ENCODE measurements around the gene PLXNB2.
"Not testable (repeated sequence)": the region's sequence is repeated elsewhere in the genome, so short reads cannot be mapped to it uniquely, and the experiment has no call there.

The PLXNB2 gene

GRCh38 chr22:50325444-50326224 is 18.2 kb upstream of the PLXNB2 start:
- no peak for DNase-seq

GRCh38 chr22:50323900-50324299 is 16.5 kb upstream of the PLXNB2 start:
- no peak for DNase-seq

DNA sequence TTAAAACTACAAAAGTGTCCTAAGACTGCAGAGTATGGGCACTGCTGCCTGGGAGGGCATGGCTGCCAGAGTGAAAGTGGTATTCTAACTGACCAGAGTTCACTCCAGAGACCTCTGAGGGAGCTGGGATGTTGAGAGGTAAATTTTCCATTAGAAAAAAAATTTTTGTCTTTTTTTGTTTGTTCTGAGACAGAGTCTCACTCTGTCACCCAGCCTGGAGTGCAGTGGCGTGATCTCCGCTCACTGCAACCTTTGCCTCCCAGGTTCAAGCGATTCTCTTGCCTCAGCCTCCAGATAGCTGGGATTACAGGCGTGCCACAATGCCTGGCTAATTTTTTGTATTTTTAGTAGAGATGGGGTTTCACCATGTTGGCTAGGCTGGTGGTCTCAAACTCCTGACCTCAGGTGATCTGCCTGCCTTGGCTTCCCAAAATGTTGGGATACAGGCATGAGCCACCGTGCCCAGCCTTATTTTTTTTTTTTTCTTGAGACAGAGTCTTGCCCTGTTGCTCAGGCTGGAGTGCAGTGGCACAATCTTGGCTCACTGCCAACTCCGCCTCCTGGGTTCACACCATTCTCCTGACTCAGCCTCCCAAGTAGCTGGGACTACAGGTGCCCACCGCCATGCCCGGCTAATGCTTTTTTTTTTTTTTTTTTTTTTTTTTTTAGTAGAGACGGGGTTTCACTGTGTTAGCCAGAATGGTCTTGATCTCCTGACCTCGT is 15.1 kb upstream of the PLXNB2 start:
- not testable (repeated sequence) for DNase-seq

- no peak for DNase-seq
Measured at GRCh38 chr22:50320671-50321325, 13.4 kb upstream of the PLXNB2 start.

DNA sequence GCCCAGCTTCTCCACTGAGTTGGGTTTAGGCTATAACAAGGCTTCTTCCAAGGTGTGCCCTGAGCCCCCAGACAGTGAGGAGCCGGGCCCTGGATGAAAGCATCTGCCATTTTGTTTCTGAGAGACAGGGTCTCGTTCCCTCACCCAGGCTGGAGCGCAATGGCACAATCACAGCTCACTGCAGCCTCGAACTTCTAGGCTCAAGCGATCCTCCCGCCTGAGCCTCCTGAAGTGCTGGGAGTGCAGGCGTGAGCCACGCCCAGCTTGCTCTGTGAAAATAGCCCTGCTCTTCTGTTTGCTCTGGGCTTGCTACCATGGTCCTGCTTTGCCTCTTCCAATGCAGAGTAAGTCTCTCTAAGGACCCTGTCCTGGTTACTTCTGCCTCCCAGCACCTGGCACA is 12.7 kb upstream of the PLXNB2 start:
- no peak for DNase-seq

- no peak for DNase-seq
Measured at GRCh38 chr22:50319503-50319951, 12.1 kb upstream of the PLXNB2 start.

GRCh38 chr22:50318698-50319411 is 11.4 kb upstream of the PLXNB2 start:
- no peak for DNase-seq

DNA sequence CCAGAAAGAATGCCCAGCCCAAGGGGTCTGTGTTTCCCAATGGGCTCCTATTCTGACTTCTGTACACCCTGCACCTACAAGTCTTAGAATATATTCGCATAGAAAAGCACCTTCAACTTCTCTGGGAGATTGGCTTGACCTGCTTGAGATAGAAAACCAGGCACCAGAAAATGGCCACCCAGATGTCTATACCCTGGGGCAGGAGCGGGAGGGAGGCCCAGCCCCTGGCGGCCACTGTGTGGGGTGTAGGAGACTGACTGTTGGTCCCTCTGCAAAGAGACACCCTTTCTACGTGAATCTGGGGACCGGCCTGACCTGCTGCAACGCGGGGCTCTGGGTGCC is 10.9 kb upstream of the PLXNB2 start:
- DNase-seq = no peak

DNA sequence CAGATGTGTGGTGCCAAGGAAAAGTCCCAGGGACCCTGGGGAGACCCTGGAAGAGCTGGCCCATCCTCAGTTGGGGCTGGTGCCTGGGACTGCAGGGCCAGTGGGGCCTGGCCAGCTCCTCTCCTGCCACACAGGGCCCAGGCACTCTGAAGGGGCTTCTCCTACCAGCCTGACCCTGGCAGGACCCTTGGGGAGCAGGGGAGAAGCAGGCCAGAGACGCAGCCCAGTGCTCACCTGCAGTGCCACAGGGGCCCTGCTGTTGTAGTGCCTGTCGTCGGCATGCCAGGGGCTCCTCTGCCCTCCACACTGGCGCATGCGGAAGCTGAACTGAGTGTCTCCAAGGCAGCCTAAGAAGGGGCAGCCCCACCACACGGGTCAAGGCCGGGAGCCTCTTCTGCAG is 10.2 kb upstream of the PLXNB2 start:
- no peak for DNase-seq

GRCh38 chr22:50317178-50317577 is 9.7 kb upstream of the PLXNB2 start:
- no peak for DNase-seq

- DNase-seq = no peak
Measured at GRCh38 chr22:50316114-50317065, 8.9 kb upstream of the PLXNB2 start.

DNA sequence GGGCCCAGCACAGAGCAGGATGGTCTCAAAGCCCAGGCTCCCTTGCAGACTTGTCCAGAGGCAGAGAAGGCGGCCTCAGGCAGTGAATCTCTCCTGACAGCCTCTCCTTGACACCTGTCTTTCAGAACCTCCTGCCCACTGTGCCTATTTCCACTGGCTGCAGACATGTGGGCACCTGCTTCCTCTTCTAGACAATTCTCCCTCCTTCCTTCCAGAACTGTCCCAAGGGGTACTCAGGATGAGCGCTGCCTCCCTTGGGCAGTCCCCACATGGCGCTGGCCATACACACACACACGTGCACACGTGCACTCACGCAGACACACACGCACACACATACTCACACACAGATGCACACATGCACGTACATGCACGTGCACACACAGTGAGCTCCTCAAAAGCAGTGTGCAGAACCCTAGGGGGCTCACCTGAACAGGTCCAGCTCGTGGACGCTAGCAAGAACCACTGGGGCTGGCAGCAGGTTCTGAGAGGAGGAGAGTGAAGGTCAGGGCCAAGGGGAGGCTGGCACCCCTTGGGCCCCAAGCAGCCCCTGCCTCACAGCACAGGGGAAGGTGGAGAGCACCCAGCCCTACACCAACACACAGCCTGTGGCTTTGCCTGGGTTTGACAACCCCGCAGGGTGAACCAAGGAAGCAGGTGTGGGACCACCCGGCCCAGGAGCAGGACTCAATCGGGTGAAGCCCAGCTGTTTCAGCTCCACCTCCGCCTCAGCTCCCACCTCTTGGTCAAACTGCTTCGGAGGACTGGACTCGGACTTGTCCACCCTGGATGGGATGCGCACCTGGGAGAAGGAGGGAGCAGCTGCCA is 8.1 kb upstream of the PLXNB2 start:
- DNase-seq = no peak

- no peak for DNase-seq
Measured at GRCh38 chr22:50314455-50315288, 7.2 kb upstream of the PLXNB2 start.

DNA sequence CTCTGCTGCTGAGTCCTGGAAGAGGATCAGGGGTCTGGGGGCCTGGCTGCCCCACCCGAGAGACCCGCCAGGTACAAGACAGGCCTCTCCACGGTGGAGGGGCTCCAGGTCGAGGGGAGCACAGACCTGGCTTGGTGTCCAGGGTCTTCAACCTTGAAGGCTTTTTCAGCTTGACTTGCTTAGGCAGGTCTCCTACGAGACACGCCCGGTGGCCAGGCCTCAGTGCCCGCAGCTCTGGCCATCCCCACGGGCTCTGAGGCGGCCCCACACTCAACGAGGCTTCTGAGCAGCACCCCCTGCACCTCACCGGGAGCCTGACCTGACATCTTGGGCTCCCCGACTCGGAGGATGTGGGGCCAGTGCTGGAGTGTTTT is 6.6 kb upstream of the PLXNB2 start:
- DNase-seq = no peak

GRCh38 chr22:50313600-50313999 is 6.2 kb upstream of the PLXNB2 start:
- DNase-seq = no peak

GRCh38 chr22:50313021-50313420 is 5.6 kb upstream of the PLXNB2 start:
- DNase-seq = no peak

DNA sequence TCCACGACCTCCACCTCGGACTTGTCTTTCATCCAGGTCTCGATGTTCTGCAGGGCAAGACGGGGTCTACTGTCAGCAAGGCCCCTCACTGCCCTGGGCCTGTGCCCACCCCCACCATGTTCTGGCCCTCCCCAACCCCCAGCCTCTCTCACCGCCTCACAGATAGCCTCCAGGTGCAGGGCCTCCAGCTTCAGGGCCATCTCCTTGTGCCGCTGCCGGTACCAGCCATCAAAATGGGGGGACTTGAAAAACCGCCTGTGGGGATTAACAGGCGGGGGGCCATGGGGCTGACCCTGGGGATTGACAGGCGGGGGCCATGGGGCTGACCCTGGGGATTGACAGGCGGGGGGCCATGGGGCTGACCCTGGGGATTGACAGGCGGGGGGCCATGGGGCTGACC is 4.9 kb upstream of the PLXNB2 start:
- DNase-seq = no peak

- DNase-seq = no peak
Measured at GRCh38 chr22:50311606-50312351, 4.3 kb upstream of the PLXNB2 start.

- no peak for DNase-seq
Measured at GRCh38 chr22:50310949-50311444, 3.6 kb upstream of the PLXNB2 start.

All from NCI-H2081 (cell line).